Measurements from ENCODE around the gene ILDR1. TPM values are rescaled to one million over a fixed set of nuclear protein-coding genes. Genes with fewer than 3 reads are reported as not detected.
A peak's percentile ranks its signal among the peaks of the same experiment; 100 is the strongest.

ILDR1 gene
- total RNA-seq (2014; rRNA removed; shearing (Covaris generic)) (1.1 and 2.4 TPM in 2 replicates), total RNA-seq (2022) (2.5 and 2.6 TPM in 2 replicates), Bru-seq, nascent RNA (percentile 51 among the genes with signal in this experiment), BruChase-seq, experiment 1, labeled RNA remaining after a 6-hour chase (percentile 44 among the genes with signal in this experiment), BruChase-seq, experiment 2, labeled RNA remaining after a 2-hour chase (percentile 45 among the genes with signal in this experiment)
- long read RNA-seq, partial matches to known transcripts = 1 of 3 reads
- long read RNA-seq, other reads (novel, unspliced or antisense) = 1 of 3 reads

GRCh38 chr3:122021811-122022401, at the start of gene ILDR1:
Gene ILDR1, minus strand, starts transcription at chr3:122022247. Its CDS starts 170 bp downstream, at chr3:122022077.
- Histone ChIP-seq H3K27ac (ENCODE audit: low read depth, low read length, poor library complexity, severe bottlenecking) (peak within 1 kb of the TSS; percentile 77), H3K4me2 (ENCODE audit: low read length) (peak within 1 kb of the TSS; percentile 93), H4K20me1 (ENCODE audit: insufficient read depth, low read length) (no peaks in the 10 kb centered on the region), H3K4me1 (ENCODE audit: insufficient read depth, low read length, poor library complexity, severe bottlenecking) (peaks cover 73% of the 10 kb centered on the region), H2AFZ (ENCODE audit: low read length) (peak within 1 kb of the TSS; percentile 89), H3K4me3 (ENCODE audit: low read depth, low read length, poor library complexity, severe bottlenecking) (peak within 1 kb of the TSS; percentile 71), H3K9me2 (ENCODE audit: insufficient read depth, low read length) (no peaks in the 10 kb centered on the region), H3K36me3 (ENCODE audit: insufficient read depth, low read length) (no peaks in the 10 kb centered on the region), H3K79me2 (ENCODE audit: insufficient read depth, low read depth, low read length) (peaks cover 7% of the 10 kb centered on the region; the same call in 1 of the 2 replicates), H3K9me3 (ENCODE audit: low read length) (no peaks in the 10 kb centered on the region)
- intact Hi-C loops (cut with micrococcal nuclease; ENCODE audit: unreplicated experiment) = loop anchor here (2.0 kb wide), 1 partner anchor 55 kb away; no protein-coding TSS in a partner anchor
- BruUV-seq (replicated peaks) = no TSS peak
- ChIA-PET CTCF (ENCODE audit: unreplicated experiment) (interaction anchor here (1.1 kb wide), 1 partner anchor 9 kb away, joined by 5 read pairs; no protein-coding TSS in a partner anchor), POLR2A (interaction anchor here (1.0 to 7.4 kb wide), 3 partner anchors 10 to 33 kb away, joined by 3 to 47 read pairs (median 13); partner anchors contain the start of gene CD86)
- TF ChIP-seq CTCF (conservative IDR thresholded peaks at IDR 0.05; ENCODE audit: low read length) (no peak), EZH2phosphoT487 (IDR thresholded peaks at IDR 0.05; ENCODE audit: borderline replicate concordance, low read depth, low read length) (no peak)
- DNase-seq (ENCODE audit: low spot score) = peak; percentile 78

GRCh38 chr3:122067588-122068240, 45.7 kb upstream of the ILDR1 start:
- Histone ChIP-seq H2AFZ (ENCODE audit: low read length) (peak overlapping the region; percentile 36; the same call in 1 of the 2 replicates), H3K9me3 (ENCODE audit: low read length) (no peaks in the 10 kb centered on the region; the same call in 1 of the 2 replicates), H3K9me2 (ENCODE audit: insufficient read depth, low read length) (no peaks in the 10 kb centered on the region), H3K27ac (ENCODE audit: low read depth, low read length, poor library complexity, severe bottlenecking) (peak overlapping the region; percentile 72), H3K4me3 (ENCODE audit: low read depth, low read length, poor library complexity, severe bottlenecking) (peak overlapping the region; percentile 57), H3K36me3 (ENCODE audit: insufficient read depth, low read length) (peaks cover 14% of the 10 kb centered on the region), H3K4me2 (ENCODE audit: low read length) (peak overlapping the region; percentile 81), H3K4me1 (ENCODE audit: insufficient read depth, low read length, poor library complexity, severe bottlenecking) (peaks cover 83% of the 10 kb centered on the region), H3K79me2 (ENCODE audit: insufficient read depth, low read depth, low read length) (peaks cover 79% of the 10 kb centered on the region; the same call in 1 of the 2 replicates), H4K20me1 (ENCODE audit: insufficient read depth, low read length) (no peaks in the 10 kb centered on the region)
- POLR2A ChIA-PET = interaction anchor here (2.8 to 8.0 kb wide), 2 partner anchors 9 to 10 kb away, joined by 13 to 117 read pairs; no protein-coding TSS in a partner anchor
- peak; percentile 45 for DNase-seq (ENCODE audit: low spot score)
- intact Hi-C loops (cut with micrococcal nuclease; ENCODE audit: unreplicated experiment) = loop anchor here (2.0 kb wide), 1 partner anchor 13 kb away; the partner anchor contains the start of gene CD86
- CTCF ChIA-PET (ENCODE audit: unreplicated experiment) = no interaction called here
- no TSS peak for BruUV-seq (replicated peaks)
- TF ChIP-seq CTCF (conservative IDR thresholded peaks at IDR 0.05; ENCODE audit: low read length) (no peak), EZH2phosphoT487 (IDR thresholded peaks at IDR 0.05; ENCODE audit: borderline replicate concordance, low read depth, low read length) (no peak)
